Mesendoderm (in vitro differentiated cells): ENCODE data around the gene DHPS.
"Not testable (repeated sequence)": the region's sequence is repeated elsewhere in the genome, so short reads cannot be mapped to it uniquely, and the experiment has no call there.

Experiments used
- DNase-seq: peaks from one replicate; pipeline ENCODE4 v3.0.0; 2013
- H2AK5ac ChIP-seq: 2 replicates; pipeline ENCODE4 v1.6.1; 2013; ENCODE audit warnings: low read length, inconsistent platforms
- H2BK120ac ChIP-seq: 2 replicates; pipeline ENCODE4 v1.6.1; 2013; ENCODE audit warnings: low read depth, mild to moderate bottlenecking, low read length, moderate library complexity, mixed read lengths
- H2BK15ac ChIP-seq: replicated peaks from 2 replicates; pipeline ENCODE4 v1.6.1; 2013; ENCODE audit warnings: low read depth, mild to moderate bottlenecking, moderate library complexity
- H2BK5ac ChIP-seq: 2 replicates; pipeline ENCODE4 v1.6.1; 2013; ENCODE audit warnings: low read length, inconsistent platforms
- H3K18ac ChIP-seq: 2 replicates; pipeline ENCODE4 v1.6.1; 2013; ENCODE audit warnings: mild to moderate bottlenecking, low read length, mixed read lengths
- H3K23ac ChIP-seq: one replicate; pipeline ENCODE4 v1.6.1; 2013; ENCODE audit warnings: low read length
- H3K27ac ChIP-seq: 2 replicates; pipeline ENCODE4 v1.5.1; 2013; ENCODE audit warnings: low read depth, mild to moderate bottlenecking, inconsistent platforms, low read length, moderate library complexity
- H3K27me3 ChIP-seq: 2 replicates; pipeline ENCODE4 v1.6.1; 2013; ENCODE audit warnings: low read length, control low read depth, mild to moderate bottlenecking, inconsistent platforms; ENCODE audit not compliant: insufficient read depth, poor library complexity
- H3K36me3 ChIP-seq: 2 replicates; pipeline ENCODE4 v1.6.1; 2013; ENCODE audit warnings: low read length, inconsistent platforms; ENCODE audit not compliant: control insufficient read depth, insufficient read depth
- H3K4ac ChIP-seq: one replicate; pipeline ENCODE4 v1.6.1; 2013; ENCODE audit warnings: low read depth, mild to moderate bottlenecking, low read length, moderate library complexity
- H3K4me1 ChIP-seq: 2 replicates; pipeline ENCODE4 v1.6.1; 2013; ENCODE audit warnings: low read depth, low read length, inconsistent platforms; ENCODE audit not compliant: control insufficient read depth
- H3K4me2 ChIP-seq: 2 replicates; pipeline ENCODE4 v1.6.1; 2013; ENCODE audit warnings: low read length
- H3K4me3 ChIP-seq: 2 replicates; pipeline ENCODE4 v1.5.1; 2013; ENCODE audit warnings: mild to moderate bottlenecking, low read length
- H3K56ac ChIP-seq: one replicate; pipeline ENCODE4 v1.6.1; 2013; ENCODE audit warnings: low read length
- H3K79me1 ChIP-seq: 2 replicates; pipeline ENCODE4 v1.6.1; 2013; ENCODE audit warnings: low read length, inconsistent platforms
- H3K79me2 ChIP-seq: 2 replicates; pipeline ENCODE4 v1.6.1; 2013; ENCODE audit warnings: mild to moderate bottlenecking, low read length; ENCODE audit not compliant: control insufficient read depth, insufficient read depth
- H3K9ac ChIP-seq: 2 replicates; pipeline ENCODE4 v1.6.1; 2013; ENCODE audit warnings: low read length, inconsistent platforms
- H4K5ac ChIP-seq: one replicate; pipeline ENCODE4 v1.6.1; 2013; ENCODE audit warnings: low read length
- H4K8ac ChIP-seq: one replicate; pipeline ENCODE4 v1.6.1; 2013; ENCODE audit warnings: low read depth, mild to moderate bottlenecking, control low read depth, low read length, moderate library complexity
- WGBS: extraction: QIAGEN DNeasy Blood & Tissue Kit; methylation state at CpG from one replicate; pipeline ENCODE4 v1.1.7; 2013; ENCODE audit warnings: low lambda C conversion rate, missing lambda C conversion rate; ENCODE audit not compliant: insufficient coverage; ENCODE audit errors: extremely low coverage; 5-methylcytosine and 5-hydroxymethylcytosine counted together

Gene DHPS

GRCh38 chr19:12725612-12726011 is 43.9 kb upstream of the DHPS start:
- H3K4me3 ChIP-seq, H2BK5ac ChIP-seq, H3K9ac ChIP-seq, H3K18ac ChIP-seq, H3K27me3 ChIP-seq, H3K4ac ChIP-seq, H3K36me3 ChIP-seq, H4K8ac ChIP-seq, H3K27ac ChIP-seq, H4K5ac ChIP-seq, H3K4me1 ChIP-seq, DNase-seq, H3K4me2 ChIP-seq, H2AK5ac ChIP-seq, H2BK15ac ChIP-seq, H2BK120ac ChIP-seq, H3K23ac ChIP-seq, H3K79me1 ChIP-seq, H3K56ac ChIP-seq: not testable (repeated sequence)
- no CpG with 5 or more reads among the region's 10 CpGs for WGBS
- peaks cover 27% of the 10 kb centered on the region for H3K79me2 ChIP-seq

- no CpG with 5 or more reads among the region's 28 CpGs for WGBS
- peak within 1 kb of the TSS; percentile 1 for H3K23ac ChIP-seq
- peak; percentile 91 for DNase-seq
- peak within 1 kb of the TSS; percentile 52 for H3K18ac ChIP-seq
- peak within 1 kb of the TSS; percentile 33 for H3K27ac ChIP-seq
- peak within 1 kb of the TSS; percentile 1 for H2BK5ac ChIP-seq
- H2BK15ac ChIP-seq, result no peak within 1 kb of the TSS
- peaks cover 40% of the 10 kb centered on the region for H3K79me2 ChIP-seq
- peak within 1 kb of the TSS; percentile 34 for H4K5ac ChIP-seq
- peak within 1 kb of the TSS; percentile 97 for H3K9ac ChIP-seq
- peaks cover 3% of the 10 kb centered on the region for H3K36me3 ChIP-seq
- no peaks in the 10 kb centered on the region for H3K27me3 ChIP-seq
- H3K4ac ChIP-seq, result peak within 1 kb of the TSS; percentile 49
- H3K56ac ChIP-seq, result peak within 1 kb of the TSS; percentile 97
- H2AK5ac ChIP-seq, result peak within 1 kb of the TSS; percentile 86
- peaks cover 5% of the 10 kb centered on the region for H3K79me1 ChIP-seq
- no peaks in the 10 kb centered on the region for H3K4me1 ChIP-seq
- H2BK120ac ChIP-seq, result no peak within 1 kb of the TSS
- H3K4me2 ChIP-seq, result peak within 1 kb of the TSS; percentile 86
- H4K8ac ChIP-seq, result peak within 1 kb of the TSS; percentile 91
- peak within 1 kb of the TSS; percentile 80 for H3K4me3 ChIP-seq
These were observed 42.2 kb upstream of the DHPS start, which contains the start of gene TNPO2 for GRCh38 chr19:12723641-12724426. Gene TNPO2 (minus strand): TSS chr19:12723932. CDS start chr19:12720977, 2,955 bp downstream.

- H3K79me2 ChIP-seq, result peaks cover 44% of the 10 kb centered on the region
- peak overlapping the region; percentile 1 for H3K23ac ChIP-seq
- peak overlapping the region; percentile 91 for H4K8ac ChIP-seq
- H3K79me1 ChIP-seq, result peaks cover 7% of the 10 kb centered on the region
- H3K27me3 ChIP-seq, result no peaks in the 10 kb centered on the region
- DNase-seq, result no peak
- H3K4me2 ChIP-seq, result peak overlapping the region; percentile 70
- peak overlapping the region; percentile 52 for H3K18ac ChIP-seq
- H3K36me3 ChIP-seq, result peaks cover 6% of the 10 kb centered on the region
- peak overlapping the region; percentile 97 for H3K56ac ChIP-seq
- no peak overlapping the region for H2BK15ac ChIP-seq
- H3K4me1 ChIP-seq, result no peaks in the 10 kb centered on the region
- peak overlapping the region; percentile 1 for H2BK5ac ChIP-seq
- peak overlapping the region; percentile 3 for H2AK5ac ChIP-seq
- WGBS, result no CpG with 5 or more reads among the region's 7 CpGs
- H3K9ac ChIP-seq, result peak overlapping the region; percentile 97
- peak overlapping the region; percentile 80 for H3K4me3 ChIP-seq
- peak overlapping the region; percentile 49 for H3K4ac ChIP-seq
- H4K5ac ChIP-seq, result no peak overlapping the region
- peak overlapping the region; percentile 25 for H3K27ac ChIP-seq
- H2BK120ac ChIP-seq, result no peak overlapping the region
These were observed 41.6 kb upstream of the DHPS start for GRCh38 chr19:12723381-12723640.

- H3K18ac ChIP-seq, result peak overlapping the region; percentile 52
- H3K27ac ChIP-seq, result peak overlapping the region; percentile 33
- no peaks in the 10 kb centered on the region for H3K27me3 ChIP-seq
- H3K79me2 ChIP-seq, result peaks cover 44% of the 10 kb centered on the region
- H4K8ac ChIP-seq, result peak overlapping the region; percentile 91
- H2BK15ac ChIP-seq, result no peak overlapping the region
- H3K4me3 ChIP-seq, result peak overlapping the region; percentile 92
- peak overlapping the region; percentile 99 for H3K9ac ChIP-seq
- peak overlapping the region; percentile 97 for H3K56ac ChIP-seq
- no peak overlapping the region for H2BK120ac ChIP-seq
- H3K4ac ChIP-seq, result peak overlapping the region; percentile 38
- no peak overlapping the region for H3K23ac ChIP-seq
- peak overlapping the region; percentile 70 for H3K4me2 ChIP-seq
- H3K4me1 ChIP-seq, result no peaks in the 10 kb centered on the region
- peaks cover 7% of the 10 kb centered on the region for H3K79me1 ChIP-seq
- peaks cover 6% of the 10 kb centered on the region for H3K36me3 ChIP-seq
- H2AK5ac ChIP-seq, result peak overlapping the region; percentile 86
- no peak overlapping the region for H4K5ac ChIP-seq
- peak; percentile 100 for DNase-seq
- WGBS, result no CpG with 5 or more reads among the region's 32 CpGs
- no peak overlapping the region for H2BK5ac ChIP-seq
These were observed 41.1 kb upstream of the DHPS start for GRCh38 chr19:12722566-12723380.

GRCh38 chr19:12721656-12722565 is 40.2 kb upstream of the DHPS start:
- H3K18ac ChIP-seq, result peak overlapping the region; percentile 98
- peak overlapping the region; percentile 96 for H3K56ac ChIP-seq

More at GRCh38 chr19:12721656-12722565, 40.2 kb upstream of the DHPS start:
- peak overlapping the region; percentile 92 for H3K4me3 ChIP-seq
- peak overlapping the region; percentile 75 for H3K4me2 ChIP-seq
- H3K27ac ChIP-seq, result peak overlapping the region; percentile 95
- H2BK120ac ChIP-seq, result peak overlapping the region; percentile 20
- peak overlapping the region; percentile 100 for H3K4ac ChIP-seq
- no peak overlapping the region for H2BK15ac ChIP-seq
- H3K4me1 ChIP-seq, result no peaks in the 10 kb centered on the region
- no peak overlapping the region for H2BK5ac ChIP-seq
- peak; percentile 90 for DNase-seq
- WGBS, result no CpG with 5 or more reads among the region's 65 CpGs
- H3K79me2 ChIP-seq, result peaks cover 44% of the 10 kb centered on the region
- peak overlapping the region; percentile 93 for H2AK5ac ChIP-seq
- peak overlapping the region; percentile 99 for H3K9ac ChIP-seq
- no peaks in the 10 kb centered on the region for H3K27me3 ChIP-seq
- H4K8ac ChIP-seq, result no peak overlapping the region
- peaks cover 8% of the 10 kb centered on the region for H3K79me1 ChIP-seq
- H3K36me3 ChIP-seq, result peaks cover 6% of the 10 kb centered on the region
- H4K5ac ChIP-seq, result no peak overlapping the region
- peak overlapping the region; percentile 80 for H3K23ac ChIP-seq
